Measurements from ENCODE around the gene SLC6A9.

- TF ChIP-seq, protein P1, sequence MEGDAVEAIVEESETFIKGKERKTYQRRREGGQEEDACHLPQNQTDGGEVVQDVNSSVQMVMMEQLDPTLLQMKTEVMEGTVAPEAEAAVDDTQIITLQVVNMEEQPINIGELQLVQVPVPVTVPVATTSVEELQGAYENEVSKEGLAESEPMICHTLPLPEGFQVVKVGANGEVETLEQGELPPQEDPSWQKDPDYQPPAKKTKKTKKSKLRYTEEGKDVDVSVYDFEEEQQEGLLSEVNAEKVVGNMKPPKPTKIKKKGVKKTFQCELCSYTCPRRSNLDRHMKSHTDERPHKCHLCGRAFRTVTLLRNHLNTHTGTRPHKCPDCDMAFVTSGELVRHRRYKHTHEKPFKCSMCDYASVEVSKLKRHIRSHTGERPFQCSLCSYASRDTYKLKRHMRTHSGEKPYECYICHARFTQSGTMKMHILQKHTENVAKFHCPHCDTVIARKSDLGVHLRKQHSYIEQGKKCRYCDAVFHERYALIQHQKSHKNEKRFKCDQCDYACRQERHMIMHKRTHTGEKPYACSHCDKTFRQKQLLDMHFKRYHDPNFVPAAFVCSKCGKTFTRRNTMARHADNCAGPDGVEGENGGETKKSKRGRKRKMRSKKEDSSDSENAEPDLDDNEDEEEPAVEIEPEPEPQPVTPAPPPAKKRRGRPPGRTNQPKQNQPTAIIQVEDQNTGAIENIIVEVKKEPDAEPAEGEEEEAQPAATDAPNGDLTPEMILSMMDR (IDR thresholded peaks at IDR 0.05; ENCODE audit: low read depth, low read length) = no peak
- TF ChIP-seq POLR2A (IDR thresholded peaks at IDR 0.05; ENCODE audit: extremely low read depth, insufficient read length) = no peak
Measured at GRCh38 chr1:43957407-43958040, 73.7 kb downstream of the SLC6A9 start.

All from NB4 (cell line).